22Rv1 (cell line): ENCODE measurements around the gene POFUT2.

ENCODE experiments used
- CTCF ChIP-seq: fragments of 450-650 bp; IDR thresholded peaks from 2 replicates; pipeline ENCODE4 v1.5.1; 2017; ENCODE audit warnings: mild to moderate bottlenecking
- ZFX ChIP-seq: fragments of 450-650 bp; IDR thresholded peaks from 2 replicates; pipeline ENCODE4 v1.6.1; 2017; ENCODE audit warnings: antibody characterized with exemption, borderline replicate concordance

GRCh38 chr21:45283611-45284455 is 3.9 kb downstream of the POFUT2 start:
- TF ChIP-seq CTCF (no peak), ZFX (no peak)
